SK-N-SH treated with all-trans-retinoic acid at 6 μM for 48 hours (cell line): Measurements from ENCODE around the gene TOMM5.

Source experiments
- ARNTL ChIP-seq: fragments of 450-650 bp; formaldehyde crosslinking; IDR thresholded peaks from 2 replicates; pipeline ENCODE4 v1.5.0; 2020; ENCODE audit warnings: low read depth, mild to moderate bottlenecking, moderate library complexity, borderline replicate concordance
- ISL1 ChIP-seq: fragments of 250-450 bp; sonication (Bioruptor Pico); IDR thresholded peaks from 2 replicates; pipeline ENCODE4 v2.1.2; 2022; ENCODE audit warnings: mild to moderate bottlenecking, moderate library complexity
- OSR1 ChIP-seq: fragments of 250-450 bp; sonication (Bioruptor Pico); IDR thresholded peaks from 2 replicates; pipeline ENCODE4 v1.8.0; 2022; ENCODE audit warnings: moderate library complexity, mild to moderate bottlenecking, inconsistent platforms
- TCF4 ChIP-seq: fragments of 250-450 bp; sonication (Bioruptor Pico); IDR thresholded peaks from 2 replicates; pipeline ENCODE4 v1.8.0; 2021; ENCODE audit warnings: mild to moderate bottlenecking, moderate library complexity, borderline replicate concordance

GRCh38 chr9:37555786-37556185, 36.6 kb downstream of the TOMM5 start:
- no peak for TF ChIP-seq TCF4
- TF ChIP-seq ARNTL (CRISPR knock-in tag), result no peak
- TF ChIP-seq ISL1, result no peak
- TF ChIP-seq OSR1, result no peak
